ENCODE measurements around the gene IFNL3.
"Not testable (repeated sequence)": the region's sequence is repeated elsewhere in the genome, so short reads cannot be mapped to it uniquely, and the experiment has no call there.

Gene IFNL3

GRCh38 chr19:39244410-39245100, at the start of gene IFNL3:
TSS of gene IFNL3 (minus strand) at chr19:39245006. CDS start at chr19:39244967, 39 bp downstream.
- H3K4me3 ChIP-seq (ENCODE audit: low read depth, low read length); H3K36me3 ChIP-seq (ENCODE audit: control insufficient read depth, insufficient read depth, low read length); H3K9me3 ChIP-seq (ENCODE audit: control insufficient read depth, insufficient read depth, low read length): not testable (repeated sequence)

GRCh38 chr19:39293394-39293793, 48.6 kb upstream of the IFNL3 start:
- no peaks in the 10 kb centered on the region for H3K36me3 ChIP-seq (ENCODE audit: control insufficient read depth, insufficient read depth, low read length)
- no peaks in the 10 kb centered on the region for H3K9me3 ChIP-seq (ENCODE audit: control insufficient read depth, insufficient read depth, low read length)
- no peak overlapping the region for H3K9ac ChIP-seq (ENCODE audit: low read depth, low read length)
- no peak overlapping the region for H3K4me3 ChIP-seq (ENCODE audit: low read depth, low read length)
- H3K4me1 ChIP-seq (ENCODE audit: control insufficient read depth, insufficient read depth, low read length): no peaks in the 10 kb centered on the region
- H3K27me3 ChIP-seq (ENCODE audit: control insufficient read depth, insufficient read depth, low read length): peaks cover 4% of the 10 kb centered on the region

More at GRCh38 chr19:39244410-39245100, at the start of gene IFNL3:
- peaks cover 37% of the 10 kb centered on the region for H3K27me3 ChIP-seq (ENCODE audit: control insufficient read depth, insufficient read depth, low read length)
- H3K9ac ChIP-seq (ENCODE audit: low read depth, low read length); H3K4me1 ChIP-seq (ENCODE audit: control insufficient read depth, insufficient read depth, low read length): not testable (repeated sequence)

GRCh38 chr19:39284032-39284431, 39.2 kb upstream of the IFNL3 start:
- no peak overlapping the region for H3K9ac ChIP-seq (ENCODE audit: low read depth, low read length)
- peaks cover 17% of the 10 kb centered on the region for H3K27me3 ChIP-seq (ENCODE audit: control insufficient read depth, insufficient read depth, low read length)
- H3K36me3 ChIP-seq (ENCODE audit: control insufficient read depth, insufficient read depth, low read length): no peaks in the 10 kb centered on the region
- H3K4me3 ChIP-seq (ENCODE audit: low read depth, low read length): no peak overlapping the region
- H3K4me1 ChIP-seq (ENCODE audit: control insufficient read depth, insufficient read depth, low read length): no peaks in the 10 kb centered on the region
- H3K9me3 ChIP-seq (ENCODE audit: control insufficient read depth, insufficient read depth, low read length): no peaks in the 10 kb centered on the region

- H3K36me3 ChIP-seq (ENCODE audit: control insufficient read depth, insufficient read depth, low read length): no peaks in the 10 kb centered on the region
Measured at GRCh38 chr19:39282021-39282420, 37.2 kb upstream of the IFNL3 start.

GRCh38 chr19:39277598-39277997, 32.8 kb upstream of the IFNL3 start:
- no peaks in the 10 kb centered on the region for H3K9me3 ChIP-seq (ENCODE audit: control insufficient read depth, insufficient read depth, low read length)
- no peaks in the 10 kb centered on the region for H3K4me1 ChIP-seq (ENCODE audit: control insufficient read depth, insufficient read depth, low read length)
- no peaks in the 10 kb centered on the region for H3K36me3 ChIP-seq (ENCODE audit: control insufficient read depth, insufficient read depth, low read length)
- no peak overlapping the region for H3K9ac ChIP-seq (ENCODE audit: low read depth, low read length)
- H3K27me3 ChIP-seq (ENCODE audit: control insufficient read depth, insufficient read depth, low read length): peaks cover 11% of the 10 kb centered on the region
- no peak overlapping the region for H3K4me3 ChIP-seq (ENCODE audit: low read depth, low read length)

More at GRCh38 chr19:39282021-39282420, 37.2 kb upstream of the IFNL3 start:
- Histone ChIP-seq H3K27me3 (ENCODE audit: control insufficient read depth, insufficient read depth, low read length) (peaks cover 11% of the 10 kb centered on the region), H3K4me1 (ENCODE audit: control insufficient read depth, insufficient read depth, low read length) (no peaks in the 10 kb centered on the region), H3K4me3 (ENCODE audit: low read depth, low read length) (no peak overlapping the region), H3K9ac (ENCODE audit: low read depth, low read length) (no peak overlapping the region), H3K9me3 (ENCODE audit: control insufficient read depth, insufficient read depth, low read length) (no peaks in the 10 kb centered on the region)

GRCh38 chr19:39276740-39277139, 31.9 kb upstream of the IFNL3 start:
- no peak overlapping the region for H3K4me3 ChIP-seq (ENCODE audit: low read depth, low read length)
- no peak overlapping the region for H3K9ac ChIP-seq (ENCODE audit: low read depth, low read length)
- H3K9me3 ChIP-seq (ENCODE audit: control insufficient read depth, insufficient read depth, low read length): no peaks in the 10 kb centered on the region
- H3K36me3 ChIP-seq (ENCODE audit: control insufficient read depth, insufficient read depth, low read length): no peaks in the 10 kb centered on the region
- no peaks in the 10 kb centered on the region for H3K4me1 ChIP-seq (ENCODE audit: control insufficient read depth, insufficient read depth, low read length)
- H3K27me3 ChIP-seq (ENCODE audit: control insufficient read depth, insufficient read depth, low read length): peaks cover 8% of the 10 kb centered on the region

GRCh38 chr19:39275578-39275977, 30.8 kb upstream of the IFNL3 start:
- no peak overlapping the region for H3K9ac ChIP-seq (ENCODE audit: low read depth, low read length)
- no peaks in the 10 kb centered on the region for H3K4me1 ChIP-seq (ENCODE audit: control insufficient read depth, insufficient read depth, low read length)
- no peaks in the 10 kb centered on the region for H3K9me3 ChIP-seq (ENCODE audit: control insufficient read depth, insufficient read depth, low read length)
- no peaks in the 10 kb centered on the region for H3K36me3 ChIP-seq (ENCODE audit: control insufficient read depth, insufficient read depth, low read length)
- no peak overlapping the region for H3K4me3 ChIP-seq (ENCODE audit: low read depth, low read length)
- H3K27me3 ChIP-seq (ENCODE audit: control insufficient read depth, insufficient read depth, low read length): peaks cover 9% of the 10 kb centered on the region

GRCh38 chr19:39273859-39274258, 29.1 kb upstream of the IFNL3 start:
- not testable (repeated sequence) for H3K36me3 ChIP-seq (ENCODE audit: control insufficient read depth, insufficient read depth, low read length); H3K27me3 ChIP-seq (ENCODE audit: control insufficient read depth, insufficient read depth, low read length); H3K9me3 ChIP-seq (ENCODE audit: control insufficient read depth, insufficient read depth, low read length); H3K4me3 ChIP-seq (ENCODE audit: low read depth, low read length); H3K4me1 ChIP-seq (ENCODE audit: control insufficient read depth, insufficient read depth, low read length); H3K9ac ChIP-seq (ENCODE audit: low read depth, low read length)

- H3K4me1 ChIP-seq (ENCODE audit: control insufficient read depth, insufficient read depth, low read length): no peaks in the 10 kb centered on the region
- no peak overlapping the region for H3K9ac ChIP-seq (ENCODE audit: low read depth, low read length)
- H3K9me3 ChIP-seq (ENCODE audit: control insufficient read depth, insufficient read depth, low read length): no peaks in the 10 kb centered on the region
- H3K27me3 ChIP-seq (ENCODE audit: control insufficient read depth, insufficient read depth, low read length): peaks cover 15% of the 10 kb centered on the region
- no peak overlapping the region for H3K4me3 ChIP-seq (ENCODE audit: low read depth, low read length)
- no peaks in the 10 kb centered on the region for H3K36me3 ChIP-seq (ENCODE audit: control insufficient read depth, insufficient read depth, low read length)
Measured at GRCh38 chr19:39270036-39270871, 25.4 kb upstream of the IFNL3 start.

- peaks cover 23% of the 10 kb centered on the region for H3K27me3 ChIP-seq (ENCODE audit: control insufficient read depth, insufficient read depth, low read length)
- H3K9me3 ChIP-seq (ENCODE audit: control insufficient read depth, insufficient read depth, low read length); H3K4me1 ChIP-seq (ENCODE audit: control insufficient read depth, insufficient read depth, low read length); H3K9ac ChIP-seq (ENCODE audit: low read depth, low read length); H3K36me3 ChIP-seq (ENCODE audit: control insufficient read depth, insufficient read depth, low read length); H3K4me3 ChIP-seq (ENCODE audit: low read depth, low read length): not testable (repeated sequence)
Measured at GRCh38 chr19:39269369-39269768, 24.6 kb upstream of the IFNL3 start.

- H3K36me3 ChIP-seq (ENCODE audit: control insufficient read depth, insufficient read depth, low read length); H3K4me3 ChIP-seq (ENCODE audit: low read depth, low read length); H3K9me3 ChIP-seq (ENCODE audit: control insufficient read depth, insufficient read depth, low read length); H3K4me1 ChIP-seq (ENCODE audit: control insufficient read depth, insufficient read depth, low read length); H3K9ac ChIP-seq (ENCODE audit: low read depth, low read length): not testable (repeated sequence)
- peaks cover 30% of the 10 kb centered on the region for H3K27me3 ChIP-seq (ENCODE audit: control insufficient read depth, insufficient read depth, low read length)
Measured at GRCh38 chr19:39268531-39269223, 23.9 kb upstream of the IFNL3 start.

Data from iPS-15b (cell line).